Hepatic stellate cell (primary cell): Measurements from ENCODE around the gene SACM1L.
"Not testable (repeated sequence)": the region's sequence is repeated elsewhere in the genome, so short reads cannot be mapped to it uniquely, and the experiment has no call there.

ENCODE experiments used
- DNase-seq: peaks from one replicate; pipeline ENCODE4 v3.0.0; 2011; ENCODE audit warnings: low spot score

The SACM1L gene

GRCh38 chr3:45742461-45743089 is 53.4 kb downstream of the SACM1L start:
- no peak for DNase-seq

GRCh38 chr3:45746165-45746776 is 57.1 kb downstream of the SACM1L start:
- no peak for DNase-seq

GRCh38 chr3:45746777-45747622 is 57.8 kb downstream of the SACM1L start:
- DNase-seq, result no peak

- DNase-seq, result no peak
These were observed 58.9 kb downstream of the SACM1L start for GRCh38 chr3:45748068-45748467.

GRCh38 chr3:45749036-45749600 is 59.9 kb downstream of the SACM1L start:
- not testable (repeated sequence) for DNase-seq

- no peak for DNase-seq
These were observed 60.7 kb downstream of the SACM1L start for GRCh38 chr3:45749880-45750279.

GRCh38 chr3:45751537-45752242 is 62.5 kb downstream of the SACM1L start:
- DNase-seq, result no peak

GRCh38 chr3:45753095-45753494 is 63.9 kb downstream of the SACM1L start:
- DNase-seq, result no peak

- DNase-seq, result no peak
These were observed 65.3 kb downstream of the SACM1L start for GRCh38 chr3:45754461-45754860.

GRCh38 chr3:45756055-45756454 is 66.9 kb downstream of the SACM1L start:
- no peak for DNase-seq

- not testable (repeated sequence) for DNase-seq
These were observed 67.9 kb downstream of the SACM1L start for GRCh38 chr3:45757141-45757540.

GRCh38 chr3:45758871-45759270 is 69.7 kb downstream of the SACM1L start:
- DNase-seq, result no peak

GRCh38 chr3:45759851-45760250 is 70.7 kb downstream of the SACM1L start:
- DNase-seq, result no peak

- peak; percentile 90 for DNase-seq
These were observed 71.9 kb downstream of the SACM1L start for GRCh38 chr3:45760878-45761711.

GRCh38 chr3:45761831-45762230 is 72.6 kb downstream of the SACM1L start:
- DNase-seq, result no peak

GRCh38 chr3:45762647-45763302 is 73.6 kb downstream of the SACM1L start:
- no peak for DNase-seq

GRCh38 chr3:45763303-45763675 is 74.1 kb downstream of the SACM1L start:
- DNase-seq, result no peak

- no peak for DNase-seq
These were observed 76.2 kb downstream of the SACM1L start for GRCh38 chr3:45765266-45765851.

GRCh38 chr3:45765958-45766357 is 76.8 kb downstream of the SACM1L start:
- DNase-seq, result no peak

- no peak for DNase-seq
These were observed 82.1 kb downstream of the SACM1L start for GRCh38 chr3:45771166-45771775.
